ENCODE results near the gene CLRN1.

GRCh38 chr3:151003029-151003767, 30.7 kb upstream of the CLRN1 start:
- TF ChIP-seq EP300 (IDR thresholded peaks at IDR 0.05) (no peak), CTCF (IDR thresholded peaks at IDR 0.05) (no peak)
